ENCODE measurements around the gene MTMR3.

GRCh38 chr22:29904020-29904419 lies 21.0 kb downstream of the MTMR3 start:
- TF ChIP-seq CTCF (IDR thresholded peaks at IDR 0.05; ENCODE audit: low read depth, low read length, missing input control) (no peak), JUND (IDR thresholded peaks at IDR 0.05) (no peak)
- TF ChIP-seq, protein P1, sequence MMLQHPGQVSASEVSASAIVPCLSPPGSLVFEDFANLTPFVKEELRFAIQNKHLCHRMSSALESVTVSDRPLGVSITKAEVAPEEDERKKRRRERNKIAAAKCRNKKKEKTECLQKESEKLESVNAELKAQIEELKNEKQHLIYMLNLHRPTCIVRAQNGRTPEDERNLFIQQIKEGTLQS (IDR thresholded peaks at IDR 0.05), result no peak
